H1 (cell line): ENCODE data around the gene TMEM164. TPM values are rescaled to one million over a fixed set of nuclear protein-coding genes. Genes with fewer than 3 reads are reported as not detected.

Experiments used
- CHD1 ChIP-seq: IDR thresholded peaks from 2 replicates; pipeline ENCODE4 v1.6.1; 2012; ENCODE audit warnings: low read depth, low read length, improper control_type of control experiment
- EGR1 ChIP-seq: IDR thresholded peaks from 2 replicates; pipeline ENCODE4 v1.6.1; 2011; ENCODE audit warnings: low read depth, low read length, borderline replicate concordance
- JUN ChIP-seq: IDR thresholded peaks from 2 replicates; pipeline ENCODE4 v1.6.1; 2011; ENCODE audit warnings: low read depth, mild to moderate bottlenecking, improper control_type of control experiment, low read length
- KDM5A ChIP-seq: fragments of 200-600 bp; IDR thresholded peaks from 2 replicates; pipeline ENCODE4 v1.7.1; 2012; ENCODE audit warnings: mild to moderate bottlenecking, low read length, inconsistent platforms, mixed read lengths
- POLR2A ChIP-seq, 2 experiments: IDR thresholded peaks; 1 replicate in 1 of 2; 2 replicates in 1 of 2; pipeline ENCODE4 v1.6.1; 2011; ENCODE audit warnings: low read depth in 2 of 2, low read length in 2 of 2, mild to moderate bottlenecking in 2 of 2; ENCODE audit errors: control extremely low read depth in 1 of 2
- RXRA ChIP-seq: IDR thresholded peaks from 2 replicates; pipeline ENCODE4 v1.6.1; 2011; ENCODE audit warnings: low read depth, mild to moderate bottlenecking, low read length, moderate library complexity; ENCODE audit not compliant: insufficient read depth
- SUZ12 ChIP-seq: fragments of 200-600 bp; sonication (generic); IDR thresholded peaks from 2 replicates; pipeline ENCODE4 v1.6.1; 2012; ENCODE audit warnings: mild to moderate bottlenecking, inconsistent platforms, low read length, moderate library complexity, mixed read lengths
- TAF7 ChIP-seq: optimal IDR thresholded peaks from 2 replicates; pipeline ENCODE3; 2011; ENCODE audit warnings: low read depth, mild to moderate bottlenecking, inconsistent platforms, low read length, moderate library complexity, borderline replicate concordance
- ZNF274 ChIP-seq: IDR thresholded peaks from 2 replicates; pipeline ENCODE4 v1.7.0; 2012; ENCODE audit warnings: low read length, borderline replicate concordance; ENCODE audit errors: extremely low read depth
- polyA plus RNA-seq, 7 experiments: library from polyadenylated mRNA; depleted of rRNA in 3 of 7; stranded (reverse) in 5 of 7; unstranded in 2 of 7; fragments of >200 nt in 5 of 7; fragments of 200-250 nt in 2 of 7; gene quantifications; 1 replicate in 5 of 7; 2 replicates in 1 of 7; 4 replicates in 1 of 7; pipeline versions ENCODE4 v1.2.1 to v1.2.3, GENCODE V29; 2011 to 2013; ENCODE audit warnings: missing spikeins in 2 of 7, mixed read lengths in 2 of 7
- total RNA-seq: library from RNA; stranded (reverse); fragmentation: NEBNext Ultra II Directional; extraction: Animal tissue kit (Norgen Biotek cat#: 25700); gene quantifications from 2 replicates; pipeline ENCODE4 v1.2.1, GENCODE V29; 2021
- TF ChIP-seq, protein P1 (sequence below): fragments of 300-600 bp; sonication (generic); IDR thresholded peaks from 2 replicates; pipeline ENCODE4 v1.7.1; 2012; ENCODE audit warnings: low read length, moderate library complexity, mild to moderate bottlenecking, inconsistent platforms; ENCODE audit not compliant: insufficient replicate concordance
- TF ChIP-seq, protein P2 (sequence below): IDR thresholded peaks from 2 replicates; pipeline ENCODE4 v1.6.1; 2012; ENCODE audit warnings: inconsistent platforms
- TF ChIP-seq, protein P3 (sequence below): IDR thresholded peaks from 2 replicates; pipeline ENCODE4 v1.6.1; 2011; ENCODE audit warnings: low read depth, mild to moderate bottlenecking, low read length; ENCODE audit not compliant: insufficient read depth

The TMEM164 gene
- total and polyA plus RNA-seq, 2 of the 8 experiments (the other 6 are each of a cell fraction or from before 2014, with no cell fraction given): 7.3 to 14.8 TPM

DNA sequence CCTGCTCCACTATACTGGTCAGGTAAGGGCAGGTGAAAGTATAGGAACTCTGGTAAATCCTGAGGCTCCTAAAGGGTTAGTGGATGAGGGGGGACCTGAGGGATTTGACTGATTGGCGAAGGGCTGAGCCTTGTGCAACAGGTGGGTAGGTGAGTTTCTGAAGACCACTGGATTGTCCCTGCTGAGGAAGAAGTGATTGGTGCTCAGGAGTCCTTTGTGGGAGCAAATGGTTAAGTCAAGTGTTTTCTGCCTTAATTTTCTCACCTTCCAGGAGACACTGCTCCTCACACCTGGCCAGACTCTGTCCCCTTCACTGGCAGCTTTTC is 158.4 kb downstream of the TMEM164 start (continued):
- TF ChIP-seq, protein P1, sequence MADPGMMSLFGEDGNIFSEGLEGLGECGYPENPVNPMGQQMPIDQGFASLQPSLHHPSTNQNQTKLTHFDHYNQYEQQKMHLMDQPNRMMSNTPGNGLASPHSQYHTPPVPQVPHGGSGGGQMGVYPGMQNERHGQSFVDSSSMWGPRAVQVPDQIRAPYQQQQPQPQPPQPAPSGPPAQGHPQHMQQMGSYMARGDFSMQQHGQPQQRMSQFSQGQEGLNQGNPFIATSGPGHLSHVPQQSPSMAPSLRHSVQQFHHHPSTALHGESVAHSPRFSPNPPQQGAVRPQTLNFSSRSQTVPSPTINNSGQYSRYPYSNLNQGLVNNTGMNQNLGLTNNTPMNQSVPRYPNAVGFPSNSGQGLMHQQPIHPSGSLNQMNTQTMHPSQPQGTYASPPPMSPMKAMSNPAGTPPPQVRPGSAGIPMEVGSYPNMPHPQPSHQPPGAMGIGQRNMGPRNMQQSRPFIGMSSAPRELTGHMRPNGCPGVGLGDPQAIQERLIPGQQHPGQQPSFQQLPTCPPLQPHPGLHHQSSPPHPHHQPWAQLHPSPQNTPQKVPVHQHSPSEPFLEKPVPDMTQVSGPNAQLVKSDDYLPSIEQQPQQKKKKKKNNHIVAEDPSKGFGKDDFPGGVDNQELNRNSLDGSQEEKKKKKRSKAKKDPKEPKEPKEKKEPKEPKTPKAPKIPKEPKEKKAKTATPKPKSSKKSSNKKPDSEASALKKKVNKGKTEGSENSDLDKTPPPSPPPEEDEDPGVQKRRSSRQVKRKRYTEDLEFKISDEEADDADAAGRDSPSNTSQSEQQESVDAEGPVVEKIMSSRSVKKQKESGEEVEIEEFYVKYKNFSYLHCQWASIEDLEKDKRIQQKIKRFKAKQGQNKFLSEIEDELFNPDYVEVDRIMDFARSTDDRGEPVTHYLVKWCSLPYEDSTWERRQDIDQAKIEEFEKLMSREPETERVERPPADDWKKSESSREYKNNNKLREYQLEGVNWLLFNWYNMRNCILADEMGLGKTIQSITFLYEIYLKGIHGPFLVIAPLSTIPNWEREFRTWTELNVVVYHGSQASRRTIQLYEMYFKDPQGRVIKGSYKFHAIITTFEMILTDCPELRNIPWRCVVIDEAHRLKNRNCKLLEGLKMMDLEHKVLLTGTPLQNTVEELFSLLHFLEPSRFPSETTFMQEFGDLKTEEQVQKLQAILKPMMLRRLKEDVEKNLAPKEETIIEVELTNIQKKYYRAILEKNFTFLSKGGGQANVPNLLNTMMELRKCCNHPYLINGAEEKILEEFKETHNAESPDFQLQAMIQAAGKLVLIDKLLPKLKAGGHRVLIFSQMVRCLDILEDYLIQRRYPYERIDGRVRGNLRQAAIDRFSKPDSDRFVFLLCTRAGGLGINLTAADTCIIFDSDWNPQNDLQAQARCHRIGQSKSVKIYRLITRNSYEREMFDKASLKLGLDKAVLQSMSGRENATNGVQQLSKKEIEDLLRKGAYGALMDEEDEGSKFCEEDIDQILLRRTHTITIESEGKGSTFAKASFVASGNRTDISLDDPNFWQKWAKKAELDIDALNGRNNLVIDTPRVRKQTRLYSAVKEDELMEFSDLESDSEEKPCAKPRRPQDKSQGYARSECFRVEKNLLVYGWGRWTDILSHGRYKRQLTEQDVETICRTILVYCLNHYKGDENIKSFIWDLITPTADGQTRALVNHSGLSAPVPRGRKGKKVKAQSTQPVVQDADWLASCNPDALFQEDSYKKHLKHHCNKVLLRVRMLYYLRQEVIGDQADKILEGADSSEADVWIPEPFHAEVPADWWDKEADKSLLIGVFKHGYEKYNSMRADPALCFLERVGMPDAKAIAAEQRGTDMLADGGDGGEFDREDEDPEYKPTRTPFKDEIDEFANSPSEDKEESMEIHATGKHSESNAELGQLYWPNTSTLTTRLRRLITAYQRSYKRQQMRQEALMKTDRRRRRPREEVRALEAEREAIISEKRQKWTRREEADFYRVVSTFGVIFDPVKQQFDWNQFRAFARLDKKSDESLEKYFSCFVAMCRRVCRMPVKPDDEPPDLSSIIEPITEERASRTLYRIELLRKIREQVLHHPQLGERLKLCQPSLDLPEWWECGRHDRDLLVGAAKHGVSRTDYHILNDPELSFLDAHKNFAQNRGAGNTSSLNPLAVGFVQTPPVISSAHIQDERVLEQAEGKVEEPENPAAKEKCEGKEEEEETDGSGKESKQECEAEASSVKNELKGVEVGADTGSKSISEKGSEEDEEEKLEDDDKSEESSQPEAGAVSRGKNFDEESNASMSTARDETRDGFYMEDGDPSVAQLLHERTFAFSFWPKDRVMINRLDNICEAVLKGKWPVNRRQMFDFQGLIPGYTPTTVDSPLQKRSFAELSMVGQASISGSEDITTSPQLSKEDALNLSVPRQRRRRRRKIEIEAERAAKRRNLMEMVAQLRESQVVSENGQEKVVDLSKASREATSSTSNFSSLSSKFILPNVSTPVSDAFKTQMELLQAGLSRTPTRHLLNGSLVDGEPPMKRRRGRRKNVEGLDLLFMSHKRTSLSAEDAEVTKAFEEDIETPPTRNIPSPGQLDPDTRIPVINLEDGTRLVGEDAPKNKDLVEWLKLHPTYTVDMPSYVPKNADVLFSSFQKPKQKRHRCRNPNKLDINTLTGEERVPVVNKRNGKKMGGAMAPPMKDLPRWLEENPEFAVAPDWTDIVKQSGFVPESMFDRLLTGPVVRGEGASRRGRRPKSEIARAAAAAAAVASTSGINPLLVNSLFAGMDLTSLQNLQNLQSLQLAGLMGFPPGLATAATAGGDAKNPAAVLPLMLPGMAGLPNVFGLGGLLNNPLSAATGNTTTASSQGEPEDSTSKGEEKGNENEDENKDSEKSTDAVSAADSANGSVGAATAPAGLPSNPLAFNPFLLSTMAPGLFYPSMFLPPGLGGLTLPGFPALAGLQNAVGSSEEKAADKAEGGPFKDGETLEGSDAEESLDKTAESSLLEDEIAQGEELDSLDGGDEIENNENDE: no peak
- no peak for TF ChIP-seq TAF7
- TF ChIP-seq JUN: no peak
- no peak for TF ChIP-seq RXRA
- TF ChIP-seq, protein P2, sequence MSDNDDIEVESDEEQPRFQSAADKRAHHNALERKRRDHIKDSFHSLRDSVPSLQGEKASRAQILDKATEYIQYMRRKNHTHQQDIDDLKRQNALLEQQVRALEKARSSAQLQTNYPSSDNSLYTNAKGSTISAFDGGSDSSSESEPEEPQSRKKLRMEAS: no peak
- no peak for TF ChIP-seq POLR2A (IDR thresholded peaks at IDR 0.05; ENCODE audit: control extremely low read depth in 1 of 2, low read depth in 2 of 2, low read length in 2 of 2)
- TF ChIP-seq, protein P3, sequence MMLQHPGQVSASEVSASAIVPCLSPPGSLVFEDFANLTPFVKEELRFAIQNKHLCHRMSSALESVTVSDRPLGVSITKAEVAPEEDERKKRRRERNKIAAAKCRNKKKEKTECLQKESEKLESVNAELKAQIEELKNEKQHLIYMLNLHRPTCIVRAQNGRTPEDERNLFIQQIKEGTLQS: no peak
- no peak for TF ChIP-seq EGR1
- TF ChIP-seq SUZ12: no peak
- no peak for TF ChIP-seq KDM5A
- no peak for TF ChIP-seq ZNF274
- no peak for TF ChIP-seq CHD1
